GM13977 (cell line): Measurements from ENCODE around the gene KIFC3.

ENCODE experiments used
- DNase-seq: peaks from one replicate; pipeline ENCODE4 v3.0.0; 2012; ENCODE audit warnings: low spot score
- CTCF ChIP-seq: IDR thresholded peaks from 2 replicates; pipeline ENCODE4 v1.5.1; 2012; ENCODE audit warnings: mild to moderate bottlenecking, control low read depth; ENCODE audit not compliant: insufficient read depth; ENCODE audit errors: extremely low read depth, missing control alignments
- in situ Hi-C: fragments of 300-500 bp; cut with MboI; formaldehyde crosslinking; loops from one replicate; pipeline ENCODE4 v1.12.0; 2022; ENCODE audit warnings: low sequenced_read_pairs, low pct_unique_long_range_greater_than_20kb, mixed read lengths, inconsistent platforms; ENCODE audit not compliant: unreplicated experiment

The KIFC3 gene

GRCh38 chr16:57725976-57726375 is 76.3 kb downstream of the KIFC3 start:
- TF ChIP-seq CTCF = no peak
- DNase-seq = no peak
- in situ Hi-C loops = no loop called here

- in situ Hi-C loops = no loop called here
- no peak for TF ChIP-seq CTCF
Observed at GRCh38 chr16:57725554-57725953, 76.7 kb downstream of the KIFC3 start.

GRCh38 chr16:57725151-57725550 is 77.1 kb downstream of the KIFC3 start:
- no peak for DNase-seq
- TF ChIP-seq CTCF = no peak
- in situ Hi-C loops = no loop called here

More at GRCh38 chr16:57725554-57725953, 76.7 kb downstream of the KIFC3 start:
- no peak for DNase-seq

- in situ Hi-C loops = no loop called here
- TF ChIP-seq CTCF = no peak
- DNase-seq = no peak
Observed at GRCh38 chr16:57724531-57724930, 77.8 kb downstream of the KIFC3 start.

- in situ Hi-C loops = no loop called here
- TF ChIP-seq CTCF = no peak
- DNase-seq = no peak
Observed at GRCh38 chr16:57723170-57723569, 79.1 kb downstream of the KIFC3 start.

GRCh38 chr16:57722651-57723050 is 79.6 kb downstream of the KIFC3 start:
- no peak for TF ChIP-seq CTCF
- in situ Hi-C loops = no loop called here
- no peak for DNase-seq

GRCh38 chr16:57722210-57722499 is 80.1 kb downstream of the KIFC3 start:
- in situ Hi-C loops = no loop called here
- TF ChIP-seq CTCF = no peak

More at GRCh38 chr16:57722210-57722499, 80.1 kb downstream of the KIFC3 start:
- DNase-seq = no peak
